GM23248 (cell line): ENCODE results near the gene IKZF1.

ENCODE experiments used
- EZH2 ChIP-seq: fragments of 200-600 bp; sonication (generic); IDR thresholded peaks from 2 replicates; pipeline ENCODE4 v1.6.1; 2018; ENCODE audit warnings: antibody characterized with exemption, mild to moderate bottlenecking; ENCODE audit not compliant: insufficient read depth, poor library complexity, severe bottlenecking
- EZH2phosphoT487 ChIP-seq: fragments of 200-600 bp; sonication (generic); IDR thresholded peaks from 2 replicates; pipeline ENCODE4 v1.6.1; 2018; ENCODE audit warnings: antibody characterized with exemption, moderate library complexity, mild to moderate bottlenecking, low read depth; ENCODE audit not compliant: insufficient read depth

DNA sequence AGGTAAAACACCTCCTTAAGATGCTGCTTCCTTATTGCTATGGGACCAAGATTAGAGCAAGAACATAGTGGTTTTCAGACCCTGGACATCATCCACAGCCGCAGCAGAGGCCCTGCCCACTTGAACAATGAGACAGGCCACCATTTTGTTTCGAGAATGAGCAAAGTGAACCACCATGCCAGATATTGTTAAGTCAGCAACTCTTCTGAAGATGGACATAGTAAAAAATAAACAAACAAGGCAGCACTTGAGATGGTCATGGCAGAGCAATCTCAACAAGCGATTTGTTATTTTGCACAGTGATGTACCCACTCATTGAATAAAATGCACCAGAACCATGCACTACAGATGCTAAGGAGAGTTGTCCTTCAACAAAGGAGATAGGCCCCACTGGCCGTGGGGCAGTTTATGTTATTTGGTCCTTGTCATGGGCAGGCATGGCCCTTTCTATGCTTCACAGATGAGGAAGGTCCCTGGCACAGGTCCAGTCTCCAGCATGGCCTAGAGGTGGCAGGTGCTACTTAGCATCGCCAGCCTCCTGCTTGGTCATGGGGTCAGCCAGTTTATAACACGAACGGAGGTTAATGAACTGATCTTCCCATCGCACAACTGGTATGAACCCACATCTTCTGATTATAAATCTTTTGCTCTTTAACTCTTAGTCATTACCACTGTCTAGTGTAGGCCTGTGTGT, 44.1 kb downstream of the IKZF1 start:
- TF ChIP-seq EZH2phosphoT487: no peak
- no peak for TF ChIP-seq EZH2
